ENCODE measurements around the gene PRTFDC1. TPM values are rescaled to one million over a fixed set of nuclear protein-coding genes. Genes with fewer than 3 reads are reported as not detected.

The PRTFDC1 gene
- total and polyA plus RNA-seq, 2 of the 8 experiments (the other 6 are each of a cell fraction or from before 2014, with no cell fraction given), result 5.9 to 6.6 TPM

DNA sequence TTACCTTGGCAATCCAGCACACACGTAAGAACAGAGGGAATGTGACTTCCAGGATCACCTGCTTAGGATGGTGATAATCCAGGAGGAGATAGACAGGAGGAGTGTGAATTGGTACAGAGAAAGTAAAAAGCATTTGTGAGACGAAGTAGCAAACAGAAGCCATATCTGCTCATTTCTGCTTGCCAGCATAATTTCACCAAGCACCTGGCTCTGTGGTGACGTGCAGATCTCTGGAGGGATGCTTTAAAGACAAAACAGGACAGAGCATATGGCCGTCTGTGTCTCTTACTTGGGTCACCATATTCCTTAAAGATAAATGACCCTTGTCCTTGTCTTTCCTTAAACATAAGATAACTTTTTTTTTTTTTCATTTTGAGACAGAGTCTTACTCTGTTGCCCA is 138.6 kb downstream of the PRTFDC1 start (continued):
- TF ChIP-seq EP300 (IDR thresholded peaks at IDR 0.05; ENCODE audit: borderline replicate concordance in 1 of 2, low read depth in 2 of 2, low read length in 2 of 2) (no peak), TAF1 (IDR thresholded peaks at IDR 0.05; ENCODE audit: low read depth, low read length) (no peak), ZNF274 (IDR thresholded peaks at IDR 0.05; ENCODE audit: borderline replicate concordance, extremely low read depth, low read length) (no peak), POLR2AphosphoS5 (IDR thresholded peaks at IDR 0.05; ENCODE audit: low read depth, low read length) (no peak), PHF8 (conservative IDR thresholded peaks at IDR 0.05; ENCODE audit: low read depth, low read length) (no peak)
- TF ChIP-seq, protein P1, sequence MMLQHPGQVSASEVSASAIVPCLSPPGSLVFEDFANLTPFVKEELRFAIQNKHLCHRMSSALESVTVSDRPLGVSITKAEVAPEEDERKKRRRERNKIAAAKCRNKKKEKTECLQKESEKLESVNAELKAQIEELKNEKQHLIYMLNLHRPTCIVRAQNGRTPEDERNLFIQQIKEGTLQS (IDR thresholded peaks at IDR 0.05; ENCODE audit: insufficient read depth, low read depth, low read length), result no peak
- TF ChIP-seq, protein P2, sequence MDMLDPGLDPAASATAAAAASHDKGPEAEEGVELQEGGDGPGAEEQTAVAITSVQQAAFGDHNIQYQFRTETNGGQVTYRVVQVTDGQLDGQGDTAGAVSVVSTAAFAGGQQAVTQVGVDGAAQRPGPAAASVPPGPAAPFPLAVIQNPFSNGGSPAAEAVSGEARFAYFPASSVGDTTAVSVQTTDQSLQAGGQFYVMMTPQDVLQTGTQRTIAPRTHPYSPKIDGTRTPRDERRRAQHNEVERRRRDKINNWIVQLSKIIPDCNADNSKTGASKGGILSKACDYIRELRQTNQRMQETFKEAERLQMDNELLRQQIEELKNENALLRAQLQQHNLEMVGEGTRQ (IDR thresholded peaks at IDR 0.05; ENCODE audit: low read length), result no peak

Measured in H1 (cell line).